Measurements from ENCODE around the gene SLAMF7. TPM values are rescaled to one million over a fixed set of nuclear protein-coding genes. Genes with fewer than 3 reads are reported as not detected.
A peak's percentile ranks its signal among the peaks of the same experiment; 100 is the strongest.
"Not testable (repeated sequence)": the region's sequence is repeated elsewhere in the genome, so short reads cannot be mapped to it uniquely, and the experiment has no call there.

The SLAMF7 gene
- total RNA-seq, 1 donor from 2014 or later: 24.0 TPM

DNA sequence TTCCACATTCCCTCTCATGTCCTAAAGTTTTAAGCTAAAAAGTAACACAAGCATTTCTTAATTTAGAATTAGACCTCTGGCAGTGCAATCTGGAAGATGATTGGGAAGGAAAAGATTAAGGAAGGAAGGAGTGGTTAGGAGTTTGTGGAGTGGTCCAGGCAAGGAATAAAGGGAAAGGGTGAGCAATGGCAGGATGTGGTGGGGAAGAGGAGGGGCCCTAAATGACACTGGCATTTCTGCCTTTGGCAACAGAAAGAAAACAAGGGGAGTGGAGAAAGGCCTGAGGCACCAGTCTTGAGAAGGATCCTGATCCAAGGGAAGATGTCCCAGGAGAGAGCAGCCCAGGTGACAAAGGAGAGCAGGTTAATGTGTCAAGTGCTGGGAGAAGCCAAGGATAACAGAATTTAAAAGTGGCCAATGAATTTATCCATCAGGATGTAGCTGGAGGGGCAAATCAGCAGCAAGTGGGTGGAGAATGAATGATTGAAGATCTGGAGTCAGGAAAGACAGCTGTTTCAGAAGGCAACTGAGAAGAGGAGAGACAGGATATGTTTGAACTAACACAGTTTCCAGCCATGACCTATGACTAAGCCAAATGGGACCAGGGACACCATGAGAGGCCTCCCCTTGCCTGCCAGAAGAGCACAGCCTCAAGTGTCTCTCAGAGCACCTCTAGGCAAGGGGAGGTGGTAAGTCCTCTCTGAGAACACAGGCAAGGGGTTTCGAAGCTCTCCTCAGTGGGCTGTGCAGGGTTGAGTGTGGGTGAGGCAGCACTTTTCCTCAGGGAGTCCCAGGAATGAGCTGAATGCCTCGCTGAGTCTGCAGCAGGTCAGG, 36.1 kb downstream of the SLAMF7 start:
- DNase-seq (ENCODE audit: low spot score): no peak

DNA sequence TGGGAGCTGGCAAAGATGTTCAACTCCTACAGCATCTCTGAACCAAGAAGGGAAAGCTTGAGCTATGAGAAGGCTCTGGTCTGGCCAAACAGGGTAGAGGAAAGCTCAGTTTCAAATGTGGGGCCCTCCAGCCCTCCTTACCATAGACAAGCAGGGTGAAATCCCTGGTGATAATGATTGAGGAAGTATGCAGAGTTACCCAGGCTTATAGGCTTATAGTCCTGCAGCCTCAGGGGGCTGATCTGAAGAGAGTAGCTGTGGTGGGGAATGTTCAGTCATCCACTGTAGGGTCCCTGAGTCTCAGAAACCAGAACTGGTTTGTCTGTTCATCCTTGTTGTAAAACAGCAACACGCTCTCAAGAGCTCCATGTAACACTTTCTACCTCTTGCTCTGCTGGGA, 37.1 kb downstream of the SLAMF7 start:
- no peak for DNase-seq (ENCODE audit: low spot score)

DNA sequence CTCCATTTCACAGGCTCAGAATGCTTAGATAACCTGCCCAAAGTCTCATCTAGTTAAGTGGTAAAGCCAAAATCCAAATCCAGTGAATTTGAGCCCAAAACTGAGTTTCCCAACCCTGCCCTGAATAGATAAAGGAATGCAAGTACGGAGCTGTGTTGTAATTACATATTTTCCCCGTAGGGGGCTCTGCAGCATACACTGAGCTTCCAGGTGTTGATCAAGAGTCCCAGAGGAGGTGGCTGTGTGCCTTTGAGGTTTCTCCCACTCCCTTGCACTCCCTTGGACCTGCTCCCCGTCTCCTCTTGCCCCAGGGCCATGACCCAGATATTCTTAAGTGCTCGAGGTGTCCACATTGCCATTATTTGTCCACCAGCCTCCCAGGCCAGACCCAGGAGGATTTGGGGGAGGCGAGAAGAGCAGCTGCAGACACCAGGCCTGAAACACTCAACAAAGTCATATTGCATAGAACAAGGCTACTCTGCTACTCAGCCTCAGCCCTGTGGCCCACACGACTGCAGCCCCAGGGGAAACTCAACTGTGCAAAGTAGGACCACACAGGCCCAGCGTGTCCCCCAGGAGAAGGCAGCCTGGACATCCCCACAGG, 38.5 kb downstream of the SLAMF7 start:
- no peak for DNase-seq (ENCODE audit: low spot score)

DNA sequence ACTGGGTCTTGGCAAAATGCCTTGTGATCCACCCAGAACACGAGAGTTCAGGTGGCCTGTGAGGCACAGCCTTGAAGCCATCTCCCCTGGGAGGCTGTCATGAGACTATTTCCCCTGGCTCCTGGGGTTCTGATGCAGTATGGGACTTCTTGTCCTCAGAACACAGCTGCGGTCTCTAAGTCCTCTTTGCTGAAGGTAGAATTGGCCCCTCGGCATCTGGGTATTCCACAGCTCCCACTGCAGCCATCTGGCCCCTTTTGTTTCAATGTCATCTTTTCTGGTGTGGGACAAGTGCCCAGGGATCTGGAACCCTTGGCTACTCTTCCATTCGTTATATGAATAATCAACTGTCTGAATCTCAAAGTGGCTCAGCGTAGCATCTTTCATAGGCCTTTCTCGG, 39.9 kb downstream of the SLAMF7 start:
- DNase-seq (ENCODE audit: low spot score): no peak

DNA sequence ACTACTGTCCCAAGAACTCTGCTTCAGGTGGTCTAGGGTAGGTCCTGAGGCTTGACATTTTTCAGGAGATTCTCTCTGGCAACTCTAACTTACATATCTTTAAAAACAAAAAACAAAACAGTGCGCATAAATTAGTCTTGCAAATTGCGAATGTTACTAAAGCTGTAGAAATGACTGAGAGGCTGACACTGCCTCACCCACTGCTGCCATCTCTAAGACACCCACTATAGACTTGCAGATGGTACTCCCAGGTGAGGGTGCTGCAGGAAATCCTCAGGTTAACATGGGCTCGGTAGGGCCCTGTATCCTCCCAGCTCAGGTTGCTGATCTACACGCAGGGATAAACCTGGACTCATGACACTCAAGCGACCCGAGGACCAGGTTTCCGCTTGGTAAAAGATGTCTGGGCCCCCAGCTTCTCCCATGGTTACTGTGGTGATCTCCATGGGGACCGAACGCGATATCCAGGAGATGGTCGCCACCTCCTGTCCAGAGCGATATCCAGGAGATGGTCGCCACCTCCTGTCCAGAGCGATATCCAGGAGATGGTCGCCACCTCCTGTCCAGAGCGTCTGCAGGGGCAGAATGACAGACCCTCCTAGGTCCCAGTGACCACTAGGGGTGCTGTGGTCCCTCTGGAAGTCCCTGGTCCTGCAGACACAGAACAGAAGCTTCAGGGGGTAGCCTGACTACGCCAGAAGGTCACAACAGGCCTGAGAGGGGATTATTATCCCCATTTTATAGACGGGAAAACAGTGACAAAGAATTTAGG, 40.8 kb downstream of the SLAMF7 start:
- DNase-seq (ENCODE audit: low spot score): no peak

DNA sequence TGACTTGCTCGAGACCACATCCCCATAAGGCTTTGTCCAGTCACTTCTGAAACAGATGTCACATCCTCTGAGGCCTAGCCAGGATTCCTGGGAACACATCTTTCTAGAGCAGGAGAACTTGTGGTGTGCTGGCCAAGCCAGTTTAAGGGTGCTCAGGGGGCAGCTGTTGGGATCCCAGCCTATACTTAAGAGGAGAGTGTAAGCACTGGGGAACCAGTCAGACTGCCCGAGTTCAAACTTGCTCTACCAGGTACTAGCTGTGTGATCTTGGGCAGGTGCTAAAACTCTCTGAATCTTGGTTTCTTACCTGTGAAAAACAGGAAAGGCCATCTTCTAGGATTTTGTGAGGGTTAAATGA, 41.3 kb downstream of the SLAMF7 start:
- no peak for DNase-seq (ENCODE audit: low spot score)

DNA sequence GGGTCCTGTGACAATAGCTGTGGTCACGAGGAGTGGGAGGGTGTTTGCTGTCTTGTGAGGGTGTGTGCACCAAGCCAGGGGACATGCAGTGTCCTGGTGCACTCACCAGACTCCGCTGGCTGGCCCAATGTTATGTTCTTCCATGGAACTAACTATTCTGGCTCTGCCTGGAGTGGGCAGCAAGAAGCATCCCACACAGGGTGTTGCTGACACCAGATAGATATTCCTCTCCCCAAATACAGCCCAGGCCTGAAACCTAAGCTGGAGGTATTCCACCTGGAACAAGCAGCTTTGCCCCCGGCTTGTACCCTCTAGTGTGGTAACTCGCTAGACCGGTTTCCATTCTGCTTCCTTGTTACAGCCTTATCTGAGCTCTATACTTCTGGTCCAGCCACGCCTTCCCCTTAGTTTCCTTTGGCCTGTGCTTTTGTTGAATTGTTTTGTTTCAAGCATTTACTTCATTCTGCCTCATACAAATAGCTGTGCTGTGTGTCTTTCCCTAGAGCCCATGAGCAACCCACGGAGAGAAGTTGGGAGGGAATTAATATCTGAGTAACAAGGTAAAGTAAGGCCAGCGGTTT, 42.2 kb downstream of the SLAMF7 start:
- peak; percentile 80 for DNase-seq (ENCODE audit: low spot score)

DNA sequence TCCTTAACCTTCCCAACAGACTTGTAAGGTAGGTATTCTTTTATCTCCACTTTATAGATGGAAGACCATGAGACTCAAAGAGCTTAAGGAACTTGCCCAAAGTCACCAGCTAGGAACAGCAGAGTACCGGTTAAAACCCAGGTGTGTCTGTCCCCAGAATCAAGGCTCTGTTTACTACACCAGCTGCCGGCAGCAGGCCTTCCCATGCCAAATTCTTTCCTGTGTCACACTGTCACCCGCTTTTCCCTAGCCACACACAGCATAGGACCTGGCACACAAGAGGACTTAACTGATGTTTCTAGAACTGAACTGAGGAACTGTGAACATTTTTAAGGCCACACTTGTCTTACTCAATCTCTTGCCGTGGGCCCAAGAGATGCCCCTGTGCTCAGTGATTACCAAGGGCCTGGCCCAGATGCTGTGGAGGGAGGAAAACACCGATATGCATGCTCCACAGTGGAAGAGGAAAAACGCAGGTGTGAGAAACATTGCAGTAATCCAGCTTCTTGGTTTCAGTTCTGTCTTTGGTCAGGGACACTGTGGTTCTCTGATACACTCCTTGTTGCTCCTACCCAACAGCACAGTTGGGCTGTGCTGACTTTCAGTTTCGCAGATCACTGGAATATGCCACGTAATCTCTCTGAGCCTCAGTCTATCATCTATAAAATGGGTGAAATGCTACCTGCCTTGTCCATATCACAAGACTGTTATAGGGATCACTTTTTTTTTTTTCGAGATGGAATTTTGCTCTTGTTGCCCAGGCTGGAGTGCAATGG, 43.1 kb downstream of the SLAMF7 start:
- DNase-seq (ENCODE audit: low spot score): no peak

DNA sequence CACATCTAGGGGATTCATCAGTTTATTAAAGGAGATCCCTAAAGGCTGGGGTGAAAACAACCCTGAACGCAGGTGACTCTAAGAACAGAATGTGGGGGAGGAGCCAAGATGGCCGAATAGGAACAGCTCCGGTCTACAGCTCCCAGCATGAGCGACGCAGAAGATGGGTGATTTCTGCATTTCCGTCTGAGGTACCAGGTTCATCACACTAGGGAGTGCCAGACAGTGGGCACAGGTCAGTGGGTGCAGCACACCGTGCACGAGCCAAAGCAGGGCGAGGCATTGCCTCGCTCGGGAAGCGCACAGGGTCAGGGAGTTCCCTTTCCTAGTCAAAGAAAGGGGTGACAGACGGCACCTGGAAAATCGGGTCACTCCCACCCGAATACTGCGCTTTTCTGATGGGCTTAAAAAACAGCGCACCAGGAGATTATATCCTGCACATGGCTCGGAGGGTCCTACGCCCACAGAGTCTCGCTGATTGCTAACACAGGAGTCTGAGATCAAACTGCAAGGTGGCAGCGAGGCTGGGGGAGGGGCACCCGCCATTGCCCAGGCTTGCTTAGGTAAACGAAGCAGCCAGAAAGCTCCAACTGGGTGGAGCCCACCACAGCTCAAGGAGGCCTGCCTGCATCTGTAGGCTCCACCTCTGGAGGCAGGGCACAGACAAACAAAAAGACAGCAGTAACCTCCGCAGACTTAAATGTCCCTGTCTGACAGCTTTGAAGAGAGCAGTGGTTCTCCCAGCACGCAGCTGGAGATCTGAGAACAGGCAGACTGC, 44.1 kb downstream of the SLAMF7 start:
- DNase-seq (ENCODE audit: low spot score): not testable (repeated sequence)

DNA sequence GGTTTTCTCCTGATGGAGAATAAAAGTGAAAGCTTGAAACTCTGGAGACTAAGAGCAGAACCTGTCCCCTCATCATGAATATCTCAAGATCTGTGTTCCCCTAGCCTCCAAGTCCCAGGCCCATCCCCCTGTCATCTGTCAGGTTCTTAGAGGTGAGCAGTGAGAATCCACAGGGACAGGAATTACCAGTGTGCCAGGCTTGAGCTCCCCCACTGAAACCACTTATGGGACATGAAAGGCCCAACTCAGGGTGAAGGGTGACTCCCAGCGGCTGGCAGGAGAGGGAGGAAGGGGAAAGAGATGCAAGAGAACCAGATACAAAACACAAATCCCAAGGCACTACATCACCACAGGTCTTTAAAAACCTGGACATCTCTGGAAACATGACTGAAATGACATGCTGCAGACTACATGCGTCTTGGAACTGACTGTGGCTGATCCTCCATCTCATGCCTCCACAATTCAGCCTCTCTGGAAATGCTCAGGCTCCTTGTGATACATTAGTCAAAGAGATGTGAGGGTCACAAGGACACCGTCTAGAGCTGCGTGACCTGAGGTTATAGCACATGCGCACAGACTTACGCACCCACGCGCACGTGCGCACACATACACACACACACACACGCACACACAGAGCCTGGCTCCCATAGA, 50.1 kb downstream of the SLAMF7 start:
- no peak for DNase-seq (ENCODE audit: low spot score)

DNA sequence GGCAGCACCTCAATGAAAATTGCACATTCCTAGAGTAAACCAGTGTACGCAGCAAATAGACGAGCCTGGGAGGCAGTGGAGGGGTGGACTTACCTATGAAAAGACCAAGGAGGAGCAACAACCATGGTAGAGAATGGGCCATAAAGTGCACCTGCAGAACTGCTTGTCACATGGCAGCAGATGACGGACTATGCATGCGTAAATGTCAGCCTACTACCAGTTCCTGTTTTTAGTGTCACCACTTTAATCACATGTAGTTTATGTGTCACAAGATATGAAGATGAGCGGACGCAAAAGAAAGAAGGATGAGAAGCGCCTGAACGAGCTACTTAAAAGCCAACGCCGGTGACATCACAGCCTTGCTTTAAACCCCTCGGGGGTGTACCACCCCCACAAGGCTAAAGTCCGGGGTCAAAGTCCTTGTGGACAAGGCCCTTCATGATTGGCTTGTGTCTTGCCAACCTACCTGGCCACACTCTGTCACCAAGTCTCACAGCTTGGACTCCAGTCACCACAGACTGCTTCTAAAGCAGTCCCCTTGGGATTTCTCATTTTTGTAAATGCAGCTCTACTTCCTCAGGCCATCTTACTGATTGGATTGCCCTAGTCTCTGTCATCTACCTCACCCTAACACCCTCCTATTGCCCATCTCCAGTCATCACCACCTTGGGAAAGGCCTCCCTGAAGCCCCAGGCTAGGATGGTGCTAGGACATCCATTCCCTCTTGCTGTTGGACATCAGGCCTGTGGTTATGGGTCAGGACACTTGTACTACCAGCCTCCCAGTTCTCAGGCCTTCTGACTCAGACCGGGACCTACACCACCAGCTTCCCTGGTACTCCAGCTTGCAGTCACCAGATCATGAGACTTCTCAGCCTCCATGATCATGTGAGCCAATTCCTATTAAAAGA, 50.9 kb downstream of the SLAMF7 start:
- DNase-seq (ENCODE audit: low spot score): no peak

DNA sequence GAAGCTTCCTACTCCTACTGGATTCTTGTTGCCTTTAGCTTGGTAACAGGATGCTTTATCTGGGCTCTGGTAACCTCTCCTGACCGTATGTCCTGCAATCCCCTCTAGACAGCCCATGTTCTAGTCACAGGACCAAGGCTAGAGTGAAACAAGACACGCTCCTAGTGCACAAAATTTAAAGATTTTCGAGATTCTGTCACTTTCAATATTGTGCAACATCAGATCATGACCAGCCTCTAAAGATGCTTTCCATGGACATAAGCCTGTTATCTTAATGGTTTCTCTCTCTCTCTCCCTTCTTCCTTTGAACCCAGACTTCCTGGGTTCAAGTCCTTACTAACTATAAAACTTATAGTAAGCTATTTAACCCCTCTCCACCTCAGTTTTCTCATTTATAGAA, 55.3 kb downstream of the SLAMF7 start:
- no peak for DNase-seq (ENCODE audit: low spot score)

DNA sequence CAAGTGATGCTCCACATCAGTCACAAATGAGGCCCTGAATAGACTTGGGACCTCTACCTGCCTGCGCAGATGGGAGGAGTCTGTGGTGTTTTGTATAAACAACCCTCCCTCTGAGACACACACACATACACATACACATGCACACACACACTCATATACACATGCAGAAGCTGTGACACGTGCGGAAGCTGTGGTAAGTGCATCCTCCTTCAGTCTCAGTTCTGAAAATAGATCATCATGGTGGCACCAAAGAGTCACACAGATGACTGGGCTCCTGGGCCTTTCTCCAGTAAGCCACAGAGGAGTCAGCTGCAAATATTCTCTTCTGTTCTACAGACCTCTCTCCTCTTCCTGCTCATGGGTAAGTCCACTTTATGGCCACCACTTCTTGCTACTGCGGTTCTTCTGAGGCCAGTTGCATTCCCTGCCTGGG, 56.9 kb downstream of the SLAMF7 start, which contains the start of gene LY9:
TSS of gene LY9 (plus strand) at position 224 of the 433 bp plus-strand sequence. CDS start at position 238, 14 bp downstream.
- DNase-seq (ENCODE audit: low spot score): no peak

DNA sequence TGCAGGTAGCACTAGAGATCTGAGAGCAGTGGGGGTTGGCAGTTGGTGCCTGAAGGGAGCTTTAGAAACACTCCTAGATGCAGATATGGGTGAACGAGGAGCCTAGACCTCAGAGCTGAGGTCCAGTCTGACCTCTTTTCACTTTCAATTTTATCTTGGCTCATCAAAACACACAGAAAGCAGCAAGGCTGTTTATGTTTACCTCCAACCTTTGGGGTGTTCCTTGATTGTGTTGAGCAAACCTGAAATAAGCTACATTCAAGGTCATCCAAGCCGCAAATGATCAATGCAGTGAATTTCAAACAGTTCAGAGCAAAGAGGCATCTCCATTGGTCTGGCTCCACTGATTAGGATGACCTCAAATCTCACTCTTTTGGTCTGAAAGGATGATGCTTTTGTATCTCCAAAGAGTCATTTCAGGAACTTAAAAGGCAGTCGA, 58.2 kb downstream of the SLAMF7 start:
- no peak for DNase-seq (ENCODE audit: low spot score)

DNA sequence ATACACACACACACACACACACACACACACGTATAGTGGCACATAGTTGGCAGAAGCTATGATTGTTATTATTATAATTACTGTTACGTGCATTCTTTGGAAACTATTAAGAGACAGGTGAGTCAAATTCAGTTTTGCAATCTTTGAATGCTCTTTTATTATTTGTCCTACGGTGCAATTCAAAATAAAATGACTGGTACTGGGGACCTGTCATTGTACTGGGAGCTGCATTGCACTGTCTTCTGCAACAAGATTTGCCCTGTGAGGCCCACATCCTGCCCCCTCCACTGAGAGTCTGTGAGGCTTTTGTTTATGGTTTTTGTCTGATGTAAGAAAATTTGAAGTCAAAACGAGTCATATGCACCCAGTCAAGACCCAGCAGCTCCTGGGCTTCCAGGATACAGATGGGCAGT, 58.8 kb downstream of the SLAMF7 start:
- no peak for DNase-seq (ENCODE audit: low spot score)

DNA sequence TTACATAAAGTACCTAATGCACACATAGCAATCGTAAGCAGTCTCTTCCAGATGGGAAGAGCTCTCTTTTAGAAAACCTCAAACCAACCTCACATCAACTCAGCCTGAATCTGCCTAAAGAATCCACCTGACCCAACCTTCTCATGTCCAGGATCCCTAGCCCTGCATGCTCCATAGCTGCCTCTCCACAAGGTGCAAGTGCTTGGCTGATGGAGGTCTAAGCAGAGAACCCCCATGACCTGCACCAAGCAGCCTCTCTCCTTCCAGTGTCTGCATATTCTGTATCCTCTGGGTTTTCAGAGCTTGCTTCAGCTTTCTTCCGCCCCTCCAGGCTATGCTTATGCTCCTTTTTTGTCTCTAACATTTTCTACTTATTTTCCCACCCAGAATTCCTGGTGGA, 59.4 kb downstream of the SLAMF7 start:
- DNase-seq (ENCODE audit: low spot score): no peak

DNA sequence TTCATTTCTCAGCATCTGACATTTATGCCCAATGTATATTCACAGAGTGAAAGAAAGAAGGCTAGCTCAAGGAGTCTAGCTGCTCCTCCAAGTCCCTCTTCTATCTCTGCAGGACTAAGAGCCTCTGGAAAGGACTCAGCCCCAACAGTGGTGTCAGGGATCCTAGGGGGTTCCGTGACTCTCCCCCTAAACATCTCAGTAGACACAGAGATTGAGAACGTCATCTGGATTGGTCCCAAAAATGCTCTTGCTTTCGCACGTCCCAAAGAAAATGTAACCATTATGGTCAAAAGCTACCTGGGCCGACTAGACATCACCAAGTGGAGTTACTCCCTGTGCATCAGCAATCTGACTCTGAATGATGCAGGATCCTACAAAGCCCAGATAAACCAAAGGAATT, 60.6 kb downstream of the SLAMF7 start:
- DNase-seq (ENCODE audit: low spot score): no peak

DNA sequence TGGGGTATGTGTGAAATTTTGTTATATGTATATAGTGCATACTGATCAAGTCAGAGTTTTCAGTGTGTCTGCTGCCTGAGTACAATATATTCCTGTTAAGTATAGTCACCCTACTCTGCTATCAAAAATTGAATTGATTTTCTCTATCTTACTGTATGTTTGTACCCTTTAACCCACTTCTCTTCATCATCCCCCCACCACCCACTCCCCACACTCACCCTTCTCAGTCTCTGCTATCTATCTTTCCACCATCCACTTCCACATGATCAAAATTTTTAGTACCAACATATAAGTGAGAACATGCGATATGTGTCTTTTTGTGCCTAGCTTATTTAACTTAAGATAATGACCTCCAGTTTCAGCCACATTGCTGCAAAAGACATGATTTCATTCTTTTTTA, 61.1 kb downstream of the SLAMF7 start:
- no peak for DNase-seq (ENCODE audit: low spot score)
